GM18499 (cell line): ENCODE results near the gene RNF114.
"Not testable (repeated sequence)": the region's sequence is repeated elsewhere in the genome, so short reads cannot be mapped to it uniquely, and the experiment has no call there.

Source experiments
- ATAC-seq: cut with Tn5 transposase; IDR thresholded peaks from one replicate; pipeline ENCODE4 v1.9.1; 2021; ENCODE audit warnings: moderate number of reproducible peaks; ENCODE audit not compliant: insufficient read depth, unreplicated experiment

The RNF114 gene

GRCh38 chr20:49983848-49984408 is 47.7 kb downstream of the RNF114 start:
- no peak for ATAC-seq

- ATAC-seq = no peak
Observed at GRCh38 chr20:49984426-49985153, 48.4 kb downstream of the RNF114 start.

- ATAC-seq = no peak
Observed at GRCh38 chr20:49985157-49985556, 49.0 kb downstream of the RNF114 start.

GRCh38 chr20:49985617-49986016 is 49.4 kb downstream of the RNF114 start:
- ATAC-seq = no peak

- ATAC-seq = no peak
Observed at GRCh38 chr20:49986049-49986448, 49.9 kb downstream of the RNF114 start.

GRCh38 chr20:49987015-49987867 is 51.0 kb downstream of the RNF114 start:
- ATAC-seq = no peak

- ATAC-seq = no peak
Observed at GRCh38 chr20:49987868-49988690, 51.9 kb downstream of the RNF114 start.

GRCh38 chr20:49989234-49990065 is 53.3 kb downstream of the RNF114 start:
- no peak for ATAC-seq

- no peak for ATAC-seq
Observed at GRCh38 chr20:49990271-49990720, 54.1 kb downstream of the RNF114 start.

GRCh38 chr20:49993301-49993751 is 57.1 kb downstream of the RNF114 start:
- ATAC-seq = no peak

GRCh38 chr20:49995586-49995985 is 59.4 kb downstream of the RNF114 start:
- ATAC-seq = no peak

- ATAC-seq = not testable (repeated sequence)
Observed at GRCh38 chr20:49998478-49999188, 62.4 kb downstream of the RNF114 start.

- ATAC-seq = no peak
Observed at GRCh38 chr20:49999329-49999728, 63.1 kb downstream of the RNF114 start.

- ATAC-seq = not testable (repeated sequence)
Observed at GRCh38 chr20:50000548-50001222, 64.5 kb downstream of the RNF114 start.

GRCh38 chr20:50001784-50002311 is 65.7 kb downstream of the RNF114 start:
- ATAC-seq = no peak

- ATAC-seq = no peak
Observed at GRCh38 chr20:50003253-50003656, 67.1 kb downstream of the RNF114 start.
